MCF 10A (cell line): ENCODE measurements around the gene IL17RC. TPM values are rescaled to one million over a fixed set of nuclear protein-coding genes. Genes with fewer than 3 reads are reported as not detected.

Source experiments
- Bru-seq: library from RNA; stranded (reverse); fragments of 400-500 nt; gene quantifications from one replicate; lab custom pipeline; 2021; lab: Mats Ljungman, UMichigan
- BruChase-seq, 2 experiments: library from RNA; stranded (reverse); fragments of 400-500 nt; gene quantifications; one replicate each; lab custom pipeline; 2021; lab: Mats Ljungman, UMichigan
- BruUV-seq: library from RNA; stranded (reverse); fragments of 400-500 nt; replicated peaks from 2 replicates; lab custom pipeline; 2021; lab: Mats Ljungman, UMichigan
- CTCF ChIA-PET: fragments of 300-600 bp; sonication (Branson Sonifier 250); formaldehyde crosslinking; extraction: SDS; loops from one replicate; lab custom pipeline; 2021; ENCODE audit warnings: antibody characterized with exemption, inconsistent platforms; lab: Yijun Ruan, JAX
- POLR2A ChIA-PET: fragments of 300-600, 350-650 bp; sonication (Branson Sonifier 250); formaldehyde crosslinking; extraction: SDS; loops from one replicate; lab custom pipeline; 2020; ENCODE audit warnings: antibody characterized with exemption, inconsistent platforms; lab: Yijun Ruan, JAX
- DNase-seq: peaks from one replicate; pipeline ENCODE4 v3.0.0-alpha.2; 2018; ENCODE audit not compliant: unreplicated experiment
- H3K27ac Mint-ChIP-seq: one replicate; pipeline ENCODE4 v1.8.0; 2022; ENCODE audit warnings: mild to moderate bottlenecking, low read depth, mixed read lengths; ENCODE audit not compliant: unreplicated experiment
- H3K27me3 Mint-ChIP-seq: one replicate; pipeline ENCODE4 v1.8.0; 2022; ENCODE audit warnings: mixed read lengths; ENCODE audit not compliant: insufficient read depth, unreplicated experiment
- H3K36me3 Mint-ChIP-seq: one replicate; pipeline ENCODE4 v1.8.0; 2022; ENCODE audit warnings: mild to moderate bottlenecking, moderate library complexity, mixed read lengths; ENCODE audit not compliant: insufficient read depth, unreplicated experiment
- H3K4me1 Mint-ChIP-seq: one replicate; pipeline ENCODE4 v1.8.0; 2022; ENCODE audit warnings: mixed read lengths; ENCODE audit not compliant: insufficient read depth, unreplicated experiment
- H3K4me3 Mint-ChIP-seq: one replicate; pipeline ENCODE4 v1.8.0; 2022; ENCODE audit warnings: mild to moderate bottlenecking, moderate library complexity, mixed read lengths; ENCODE audit not compliant: unreplicated experiment
- H3K9me3 Mint-ChIP-seq: one replicate; pipeline ENCODE4 v1.8.0; 2022; ENCODE audit warnings: mixed read lengths; ENCODE audit not compliant: unreplicated experiment
- CTCF ChIP-seq: fragments of 200-600 bp; IDR thresholded peaks from one replicate; pipeline ENCODE4 v1.8.0; 2022; ENCODE audit warnings: antibody characterized with exemption, mild to moderate bottlenecking; ENCODE audit not compliant: unreplicated experiment
- intact Hi-C: fragments of 100-400 bp; cut with micrococcal nuclease; formaldehyde crosslinking; loops from 2 replicates; pipeline ENCODE4 v1.14.1; 2022
- long read RNA-seq: library from polyadenylated mRNA; stranded (forward); transcript quantifications from one replicate; pipeline ENCODE4 v2.0.0, GENCODE V29; 2022
- total RNA-seq: library from RNA; stranded (reverse); gene quantifications from 2 replicates; pipeline ENCODE4 v1.2.3, GENCODE V29; 2022

IL17RC gene
- total RNA-seq (25.7 and 30.1 TPM in 2 replicates), Bru-seq, nascent RNA (percentile 54 among the genes with signal in this experiment), BruChase-seq, experiment 1, labeled RNA remaining after a 6-hour chase (percentile 61 among the genes with signal in this experiment), BruChase-seq, experiment 2, labeled RNA remaining after a 2-hour chase (percentile 57 among the genes with signal in this experiment)
- long read RNA-seq, partial matches to known transcripts = 2 of 18 reads
- long read RNA-seq, other reads (novel, unspliced or antisense) = 10 of 18 reads

GRCh38 chr3:9916734-9917680 is at the start of gene IL17RC:
Gene IL17RC (plus strand): TSS chr3:9917098. CDS start chr3:9917316, 218 bp downstream.
- no peaks in the 10 kb centered on the region for H3K27me3 Mint-ChIP-seq
- TSS peak; percentile 57 for BruUV-seq
- H3K4me3 Mint-ChIP-seq = peak within 1 kb of the TSS; percentile 76
- no peak for TF ChIP-seq CTCF
- H3K27ac Mint-ChIP-seq = peak within 1 kb of the TSS; percentile 90
- DNase-seq = peak; percentile 97
- H3K9me3 Mint-ChIP-seq = no peaks in the 10 kb centered on the region
- POLR2A ChIA-PET = interaction anchor here (0.7 to 8.4 kb wide), 18 partner anchors 9 to 124 kb away, joined by 3 to 98 read pairs (median 5); partner anchors contain the start of genes ARPC4, CRELD1, IL17RE and PRRT3
- CTCF ChIA-PET = interaction anchor here (0.6 to 1.6 kb wide), 8 partner anchors 14 to 236 kb away, joined by 3 to 7 read pairs (median 4); partner anchors contain the start of genes CRELD1 and IL17RE
- intact Hi-C loops = loop anchor here (1.0 kb wide), 1 partner anchor 69 kb away; no protein-coding TSS in a partner anchor
- H3K4me1 Mint-ChIP-seq = peaks cover 20% of the 10 kb centered on the region
- peaks cover 10% of the 10 kb centered on the region for H3K36me3 Mint-ChIP-seq

- Mint-ChIP-seq H3K27me3 (no peaks in the 10 kb centered on the region), H3K4me1 (peaks cover 16% of the 10 kb centered on the region), H3K27ac (peak overlapping the region; percentile 84), H3K9me3 (no peaks in the 10 kb centered on the region), H3K36me3 (no peaks in the 10 kb centered on the region), H3K4me3 (no peak overlapping the region)
- BruUV-seq = no TSS peak
- ChIA-PET POLR2A (interaction anchor here (1.1 to 6.2 kb wide), 4 partner anchors 17 to 46 kb away, joined by 3 to 70 read pairs (median 12); partner anchors contain the start of gene JAGN1), CTCF (interaction anchor here (1.3 to 1.9 kb wide), 3 partner anchors 17 to 79 kb away, joined by 4 to 9 read pairs (median 5); no protein-coding TSS in a partner anchor)
- DNase-seq = no peak
- intact Hi-C loops = no loop called here
- TF ChIP-seq CTCF = no peak
These were observed 49.8 kb upstream of the IL17RC start for GRCh38 chr3:9867106-9867505.

- Mint-ChIP-seq H3K36me3 (no peaks in the 10 kb centered on the region), H3K9me3 (no peaks in the 10 kb centered on the region), H3K4me1 (peaks cover 11% of the 10 kb centered on the region), H3K27me3 (no peaks in the 10 kb centered on the region), H3K27ac (no peak overlapping the region), H3K4me3 (no peak overlapping the region)
- no peak for TF ChIP-seq CTCF
- ChIA-PET CTCF (no interaction called here), POLR2A (no interaction called here)
- intact Hi-C loops = no loop called here
- no peak for DNase-seq
- BruUV-seq = no TSS peak
These were observed 46.9 kb upstream of the IL17RC start for GRCh38 chr3:9869955-9870354.
